AG20443 (cell line): ENCODE results near the gene TNFSF11.

Experiments
- DNase-seq: peaks from one replicate; pipeline ENCODE4 v3.0.0; 2012; ENCODE audit warnings: low spot score, mixed read lengths

TNFSF11 gene

GRCh38 chr13:42611086-42611779 is 37.3 kb downstream of the TNFSF11 start:
- DNase-seq = no peak

DNA sequence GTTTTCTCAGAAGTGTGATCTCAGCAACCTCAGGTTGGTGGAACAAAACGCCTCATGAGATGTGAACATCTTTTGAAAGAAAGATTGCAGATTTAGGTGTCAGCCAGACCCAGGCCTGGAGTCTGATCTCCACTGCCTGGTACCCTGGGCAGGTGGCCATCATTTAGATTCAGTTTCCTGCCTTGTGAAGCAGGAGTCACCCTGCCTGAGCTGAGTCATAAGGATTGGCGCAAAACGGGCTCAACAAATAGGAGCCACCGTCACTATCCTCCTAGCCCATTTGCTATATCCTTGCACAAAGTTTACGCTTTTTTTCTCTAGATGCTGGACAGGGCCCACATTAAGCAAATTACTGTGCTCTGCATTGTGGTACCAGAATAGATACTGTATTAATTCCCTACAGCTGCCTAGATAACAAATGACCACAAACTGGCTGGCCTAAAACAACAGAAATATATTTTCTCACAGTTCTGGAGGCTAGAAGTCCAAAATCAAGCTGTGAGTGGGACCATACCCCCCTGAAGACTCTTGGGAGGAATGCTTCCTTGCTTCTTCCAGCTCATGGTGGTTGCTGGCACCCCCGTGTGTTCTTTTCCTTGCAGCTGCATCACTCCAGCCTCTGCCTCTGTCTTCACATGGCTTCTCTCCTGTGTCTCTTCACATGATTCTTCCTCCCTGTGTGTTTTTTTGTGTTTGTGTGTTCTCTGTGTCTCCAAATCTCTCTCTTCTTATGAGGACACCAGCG is 38.2 kb downstream of the TNFSF11 start:
- DNase-seq = no peak

- no peak for DNase-seq
Observed at GRCh38 chr13:42614436-42615035, 40.6 kb downstream of the TNFSF11 start.

GRCh38 chr13:42615691-42616090 is 41.7 kb downstream of the TNFSF11 start:
- no peak for DNase-seq

DNA sequence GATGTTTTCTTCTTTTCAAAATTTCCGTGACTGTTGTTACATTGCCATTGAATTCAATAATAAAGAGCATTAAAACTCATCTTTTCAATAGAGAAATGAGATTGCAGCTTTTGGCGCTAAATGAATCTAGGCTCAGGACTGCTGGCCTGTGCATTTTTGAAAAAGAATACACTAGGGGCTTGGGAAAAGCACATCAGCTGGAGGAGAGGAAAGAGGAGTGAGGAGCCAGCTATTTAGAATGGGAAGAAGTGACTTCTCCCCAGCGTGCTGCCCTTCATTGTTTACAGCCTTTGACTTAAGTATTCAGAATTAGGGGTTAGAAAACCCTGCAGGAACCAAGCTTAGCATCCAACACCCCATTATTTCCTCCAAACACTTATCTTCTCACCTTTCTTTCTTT is 43.3 kb downstream of the TNFSF11 start:
- DNase-seq = no peak

DNA sequence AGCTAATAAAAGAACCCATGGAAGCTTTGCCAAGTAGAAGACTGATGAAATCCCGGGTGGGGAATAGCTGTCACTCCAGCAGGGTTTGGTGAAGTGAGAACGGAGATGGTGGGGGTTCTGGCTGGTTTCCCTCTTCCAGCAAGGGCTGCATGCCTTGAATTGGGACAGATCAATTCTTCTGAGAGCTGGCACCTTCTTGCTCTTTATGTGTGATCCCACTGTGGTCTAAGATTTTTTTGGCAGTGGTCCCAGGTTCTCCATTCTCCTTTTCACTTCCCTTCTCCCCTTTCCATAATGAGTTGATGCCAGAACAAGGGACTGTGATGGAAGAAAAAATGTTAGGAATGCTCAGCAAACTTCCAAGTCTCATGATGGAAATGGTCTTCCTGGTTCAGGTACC is 50.0 kb downstream of the TNFSF11 start:
- DNase-seq = no peak

DNA sequence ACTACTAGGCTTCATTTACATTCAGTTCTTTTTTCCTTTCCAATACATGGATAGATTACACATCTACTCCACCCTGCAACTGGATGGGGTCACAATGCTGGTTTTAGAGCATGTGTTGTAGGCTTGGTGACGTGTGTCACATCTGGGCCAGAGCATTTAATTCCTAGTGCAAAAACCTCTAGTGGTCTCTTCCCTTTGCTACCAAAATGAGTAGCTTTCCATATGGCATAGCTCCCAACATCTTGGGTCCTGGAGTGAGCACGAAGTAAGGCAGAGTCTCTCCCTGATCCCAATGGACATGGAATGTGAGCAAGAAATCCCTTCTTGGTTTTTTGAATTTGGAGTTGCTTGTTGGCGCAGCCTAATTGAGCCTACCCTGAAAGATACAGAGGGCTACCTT is 51.7 kb downstream of the TNFSF11 start:
- no peak for DNase-seq

DNA sequence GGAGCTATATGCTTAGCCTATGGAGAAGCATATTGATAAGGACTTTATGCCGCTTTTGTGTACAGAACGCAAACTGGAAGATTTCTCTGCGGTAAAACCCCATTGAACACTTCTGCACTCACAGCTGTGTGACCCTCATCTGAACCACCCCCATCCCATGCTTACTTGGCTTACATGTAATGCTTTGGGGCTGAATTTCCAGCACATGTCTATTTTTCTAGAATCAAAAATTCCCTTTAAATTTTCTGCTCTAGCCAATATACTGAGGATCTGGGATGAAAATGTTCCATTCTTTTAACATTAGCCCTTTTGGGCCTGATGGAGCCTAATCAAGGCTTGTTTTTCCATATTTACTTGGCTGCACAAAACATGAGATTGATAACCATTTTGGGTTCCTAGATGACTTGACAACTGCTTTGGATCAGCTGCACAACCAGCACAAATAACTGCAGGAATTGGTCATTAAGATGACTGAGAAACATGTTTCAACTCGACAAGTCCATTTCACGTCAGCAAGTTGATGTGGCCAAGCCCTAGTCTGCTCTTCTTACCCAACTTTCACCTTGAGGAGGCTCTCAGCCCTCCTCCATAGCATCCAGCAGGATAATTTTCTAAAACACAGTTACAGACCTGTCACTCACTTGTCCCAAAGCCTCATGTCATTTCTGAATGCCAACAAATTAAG is 52.4 kb downstream of the TNFSF11 start:
- no peak for DNase-seq

- no peak for DNase-seq
Observed at GRCh38 chr13:42628666-42629065, 54.7 kb downstream of the TNFSF11 start.

GRCh38 chr13:42631181-42631580 is 57.2 kb downstream of the TNFSF11 start:
- DNase-seq = no peak

DNA sequence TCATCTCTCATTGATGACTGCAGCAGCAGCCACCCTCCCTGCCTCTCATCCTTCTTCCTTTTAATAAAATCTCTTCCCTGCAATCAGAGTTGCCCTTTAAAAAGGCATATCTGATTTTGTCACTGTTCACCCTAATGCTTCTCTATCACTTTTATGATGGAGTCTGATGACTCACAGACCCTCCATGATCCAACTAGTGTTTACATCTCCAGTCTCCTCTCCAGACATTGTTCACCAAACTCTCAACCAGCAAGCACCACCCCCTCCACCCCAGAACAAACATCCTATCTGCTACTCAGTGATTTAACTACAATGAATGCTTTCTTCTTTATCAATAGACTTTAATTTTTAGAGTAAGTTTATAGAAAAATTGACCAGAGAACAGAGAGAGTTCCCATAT is 59.5 kb downstream of the TNFSF11 start:
- DNase-seq = no peak

GRCh38 chr13:42638101-42638500 is 64.1 kb downstream of the TNFSF11 start:
- DNase-seq = no peak

- no peak for DNase-seq
Observed at GRCh38 chr13:42638886-42639285, 64.9 kb downstream of the TNFSF11 start.

GRCh38 chr13:42643076-42643475 is 69.1 kb downstream of the TNFSF11 start:
- no peak for DNase-seq

DNA sequence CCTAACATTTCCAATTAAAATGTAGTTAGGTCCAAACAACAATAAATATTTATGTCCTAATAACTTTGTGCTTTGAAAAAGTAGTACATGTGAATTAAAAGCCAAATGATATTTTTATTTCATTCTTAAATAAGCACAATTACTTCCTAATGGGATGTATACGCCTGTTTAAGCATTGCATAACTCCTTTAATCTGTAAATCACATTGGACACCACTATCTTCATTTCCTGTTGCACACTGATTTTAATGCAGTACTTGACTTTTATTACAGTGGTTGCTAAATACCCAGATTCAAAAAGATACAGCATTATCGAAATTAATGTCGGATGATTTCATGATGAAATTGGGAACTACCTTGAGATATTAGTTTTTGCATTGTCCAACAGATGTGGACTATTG is 70.9 kb downstream of the TNFSF11 start:
- no peak for DNase-seq

GRCh38 chr13:42645717-42646116 is 71.8 kb downstream of the TNFSF11 start:
- DNase-seq = no peak

DNA sequence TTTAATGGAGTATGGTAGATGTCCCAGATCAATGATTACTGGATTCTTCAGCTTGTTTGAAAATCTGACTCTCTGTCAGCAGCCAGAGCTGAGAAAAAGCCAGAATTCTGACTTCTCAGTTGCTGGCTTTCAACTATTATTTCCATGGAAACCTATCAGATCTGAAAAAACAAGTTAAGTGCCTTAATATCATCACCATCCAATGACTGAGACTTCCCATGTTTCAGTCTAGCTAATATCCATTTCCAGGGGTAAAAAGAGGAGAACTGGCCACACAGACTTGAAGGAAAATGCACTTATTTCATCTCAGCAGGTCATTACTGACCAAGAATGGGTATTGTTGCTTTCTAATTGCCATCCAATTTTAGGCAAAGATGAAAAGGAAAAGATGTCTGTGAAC is 75.2 kb downstream of the TNFSF11 start:
- no peak for DNase-seq

DNA sequence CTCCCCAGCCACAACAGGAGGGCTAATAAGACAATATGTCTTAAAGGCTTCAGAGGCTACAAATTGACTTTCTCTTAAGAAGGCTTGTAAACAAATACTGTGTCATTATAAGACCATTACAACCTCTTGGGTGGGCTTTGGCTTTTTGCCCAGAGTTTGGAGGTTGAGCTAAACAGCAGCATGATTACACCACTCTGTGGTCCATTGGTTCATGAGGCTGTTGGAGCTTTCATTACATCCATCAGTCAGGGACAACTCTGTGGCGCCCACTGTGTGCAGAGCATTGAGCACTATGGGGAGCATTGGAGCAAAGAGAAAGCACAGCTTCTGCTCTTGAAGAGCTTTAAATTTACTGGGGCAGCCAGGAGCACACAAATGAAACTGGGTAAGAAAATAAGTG is 75.9 kb downstream of the TNFSF11 start:
- no peak for DNase-seq

GRCh38 chr13:42650506-42650905 is 76.6 kb downstream of the TNFSF11 start:
- DNase-seq = no peak

- DNase-seq = no peak
Observed at GRCh38 chr13:42651936-42652641, 78.1 kb downstream of the TNFSF11 start.

GRCh38 chr13:42652642-42653415 is 78.9 kb downstream of the TNFSF11 start:
- DNase-seq = no peak
